B cell (primary cell): ENCODE measurements around the gene SSBP3. TPM values are rescaled to one million over a fixed set of nuclear protein-coding genes. Genes with fewer than 3 reads are reported as not detected.

ENCODE experiments used
- ATAC-seq: fragments of 200-7000 bp; cut with Tn5 transposase; one replicate; pipeline ENCODE4 v1.10.0; 2021; ENCODE audit warnings: low read depth, mild to moderate bottlenecking, moderate number of reproducible peaks, moderate library complexity
- CTCF ChIA-PET: fragments of 350-600 bp; sonication (Branson Sonifier 250); formaldehyde crosslinking; loops from one replicate; lab custom pipeline; 2021; ENCODE audit warnings: antibody characterized with exemption, inconsistent platforms; lab: Charles Lee
- POLR2A ChIA-PET: fragments of 350-600 bp; sonication (Branson Sonifier 250); formaldehyde crosslinking; loops from one replicate; lab custom pipeline; 2021; ENCODE audit warnings: antibody characterized with exemption; lab: Charles Lee
- DNase-seq: peaks from one replicate; pipeline ENCODE4 v3.0.0; 2013
- H2AFZ ChIP-seq: 2 replicates; pipeline ENCODE4 v1.6.1; 2012; ENCODE audit warnings: mild to moderate bottlenecking, low read depth, low read length; ENCODE audit not compliant: insufficient read depth, poor library complexity, severe bottlenecking
- H3K27ac ChIP-seq, 2 donors: 1 replicate in 1 of 2; 2 replicates in 1 of 2; pipeline ENCODE4 v1.5.1; 2012 to 2013; ENCODE audit warnings: low read length in 2 of 2, mild to moderate bottlenecking in 2 of 2, moderate library complexity in 1 of 2
- H3K27me3 ChIP-seq, 4 experiments: fragments of 200-600 bp in 1 of 4; sonication (generic) in 1 of 4; replicated peaks in 1 of 4; 1 replicate in 2 of 4; 2 replicates in 2 of 4; pipeline versions ENCODE4 v1.6.1 to v1.7.0; 2013 to 2016; ENCODE audit warnings: low read length in 3 of 4, mild to moderate bottlenecking in 2 of 4, mixed read lengths in 1 of 4, moderate library complexity in 1 of 4; ENCODE audit not compliant: insufficient read depth in 4 of 4, control insufficient read depth in 3 of 4; ENCODE audit errors: control extremely low read depth in 1 of 4
- H3K36me3 ChIP-seq, 2 experiments: replicated peaks in 1 of 2; 1 replicate in 1 of 2; 2 replicates in 1 of 2; pipeline versions ENCODE4 v1.6.1 to v1.7.1; 2013; ENCODE audit warnings: low read length in 1 of 2; ENCODE audit not compliant: insufficient read depth in 2 of 2, control insufficient read depth in 1 of 2; ENCODE audit errors: control extremely low read depth in 1 of 2, extremely low read depth in 1 of 2
- H3K4me1 ChIP-seq, 2 donors: fragments of 200-600 bp in 1 of 2; sonication (generic) in 1 of 2; 1 replicate in 1 of 2; 2 replicates in 1 of 2; pipeline versions ENCODE4 v1.5.1 to v1.6.1; 2013 to 2017; ENCODE audit warnings: low read length in 2 of 2; ENCODE audit not compliant: control insufficient read depth in 2 of 2, insufficient read depth in 2 of 2
- H3K4me2 ChIP-seq: replicated peaks from 2 replicates; pipeline ENCODE3; 2012; ENCODE audit warnings: mild to moderate bottlenecking, low read depth, low read length; ENCODE audit not compliant: poor library complexity, severe bottlenecking
- H3K4me3 ChIP-seq, 5 experiments: fragments of 200-600 bp in 1 of 5; sonication (generic) in 1 of 5; 1 replicate in 3 of 5; 2 replicates in 2 of 5; pipeline versions ENCODE4 v1.5.1 to v1.7.0; 2011 to 2016; ENCODE audit warnings: low read length in 4 of 5, mild to moderate bottlenecking in 4 of 5, low read depth in 2 of 5, control low read depth in 1 of 5, moderate library complexity in 1 of 5; ENCODE audit not compliant: insufficient read depth in 1 of 5; ENCODE audit errors: control extremely low read depth in 1 of 5, extremely low read depth in 1 of 5
- H3K79me2 ChIP-seq: fragments of 200-600 bp; sonication (generic); one replicate; pipeline ENCODE4 v1.6.0; 2016; ENCODE audit warnings: low read length; ENCODE audit not compliant: control insufficient read depth, insufficient read depth
- H3K9ac ChIP-seq: fragments of 200-600 bp; sonication (generic); 2 replicates; pipeline ENCODE4 v1.6.1; 2017; ENCODE audit warnings: mild to moderate bottlenecking, low read length, moderate library complexity
- H3K9me3 ChIP-seq, 3 donors: one replicate each; pipeline versions ENCODE4 v1.6.1 to v1.7.1; 2013; ENCODE audit warnings: low read length in 2 of 3; ENCODE audit not compliant: control insufficient read depth in 2 of 3, insufficient read depth in 1 of 3; ENCODE audit errors: control extremely low read depth in 1 of 3
- H4K20me1 ChIP-seq: 2 replicates; pipeline ENCODE4 v1.6.0; 2012; ENCODE audit warnings: mild to moderate bottlenecking, low read length; ENCODE audit not compliant: insufficient read depth, control insufficient read depth, poor library complexity, severe bottlenecking
- H3K27ac Mint-ChIP-seq: one replicate; pipeline ENCODE4 v1.8.0; 2021; ENCODE audit warnings: mixed read lengths
- H3K27me3 Mint-ChIP-seq: one replicate; pipeline ENCODE4 v1.8.0; 2021; ENCODE audit warnings: mixed read lengths
- H3K4me1 Mint-ChIP-seq: one replicate; pipeline ENCODE4 v1.8.0; 2021; ENCODE audit warnings: mixed read lengths
- H3K4me3 Mint-ChIP-seq: one replicate; pipeline ENCODE4 v1.8.0; 2021; ENCODE audit warnings: mixed read lengths
- H3K9me3 Mint-ChIP-seq: one replicate; pipeline ENCODE4 v1.8.0; 2022; ENCODE audit warnings: mixed read lengths; ENCODE audit not compliant: insufficient read depth
- CTCF ChIP-seq: fragments of 200-600 bp; IDR thresholded peaks from one replicate; pipeline ENCODE4 v1.8.0; 2022; ENCODE audit warnings: antibody characterized with exemption, mild to moderate bottlenecking
- EZH2 ChIP-seq: IDR thresholded peaks from 2 replicates; pipeline ENCODE4 v1.6.1; 2012; ENCODE audit warnings: borderline replicate concordance, low read depth, mild to moderate bottlenecking, moderate library complexity, low read length; ENCODE audit not compliant: insufficient read depth, poor library complexity, severe bottlenecking
- WGBS: methylation state at CpG from one replicate; pipeline ENCODE4 v1.1.5; 2013; ENCODE audit warnings: missing lambda C conversion rate; ENCODE audit not compliant: insufficient coverage; 5-methylcytosine and 5-hydroxymethylcytosine counted together
- intact Hi-C: fragments of 100-400 bp; cut with micrococcal nuclease; formaldehyde crosslinking; loops from one replicate; pipeline ENCODE4 v1.10.0; 2022
- polyA plus RNA-seq: library from polyadenylated mRNA; depleted of rRNA; stranded (reverse); fragments of >200 nt; gene quantifications from 2 replicates; pipeline ENCODE4 v1.2.3, GENCODE V29; 2012
- total RNA-seq, 2 donors: library from RNA; stranded (reverse); fragments of 120-200 nt in 1 of 2; gene quantifications; 1 replicate in 1 of 2; 2 replicates in 1 of 2; pipeline versions ENCODE4 v1.2.3 to v1.2.4, GENCODE V29; 2013 to 2022

Gene SSBP3
- total and polyA plus RNA-seq, 2 donors (not counting 1 experiment from before 2014, with no cell fraction given), result 16.9 to 30.7 TPM

- ChIA-PET CTCF (interaction anchor here (0.6 kb wide), 1 partner anchor 1351 kb away, joined by 3 read pairs; no protein-coding TSS in a partner anchor), POLR2A (no interaction called here)
- no peaks in the 10 kb centered on the region for H3K9me3 ChIP-seq
- Mint-ChIP-seq H3K4me3 (no peak overlapping the region), H3K27me3 (no peaks in the 10 kb centered on the region), H3K9me3 (no peaks in the 10 kb centered on the region), H3K27ac (no peak overlapping the region), H3K4me1 (no peaks in the 10 kb centered on the region)
- ATAC-seq (no peak), DNase-seq (no peak)
- intact Hi-C loops, result loop anchor here (10.0 kb wide), 1 partner anchor 58 kb away; no protein-coding TSS in a partner anchor
- H3K4me1 ChIP-seq, result no peaks in the 10 kb centered on the region
- no peak overlapping the region for H2AFZ ChIP-seq
- no peaks in the 10 kb centered on the region for H3K27me3 ChIP-seq
- H3K79me2 ChIP-seq, result peaks cover 4% of the 10 kb centered on the region
- TF ChIP-seq EZH2 (no peak), CTCF (no peak)
- no peak overlapping the region for H3K27ac ChIP-seq
- no peak overlapping the region for H3K9ac ChIP-seq
- H3K4me3 ChIP-seq, result no peak overlapping the region
- WGBS, result no CpG with 5 or more reads among the region's 7 CpGs
- no peak overlapping the region for H3K4me2 ChIP-seq
- peaks cover 0 to 1% of the 10 kb centered on the region in 2 experiments for H3K36me3 ChIP-seq
- H4K20me1 ChIP-seq, result peaks cover 3% of the 10 kb centered on the region
These were observed 89.1 kb downstream of the SSBP3 start for GRCh38 chr1:54317084-54317483.

GRCh38 chr1:54315099-54315498, 91.1 kb downstream of the SSBP3 start:
- ChIA-PET CTCF (no interaction called here), POLR2A (no interaction called here)
- no peak for DNase-seq
- Histone ChIP-seq H3K9me3 (no peaks in the 10 kb centered on the region), H4K20me1 (no peaks in the 10 kb centered on the region), H3K4me1 (no peaks in the 10 kb centered on the region), H3K9ac (no peak overlapping the region), H3K36me3 (peaks cover 0 to 1% of the 10 kb centered on the region in 2 experiments), H2AFZ (no peak overlapping the region), H3K4me3 (no peak overlapping the region), H3K27ac (no peak overlapping the region), H3K79me2 (peaks cover 4% of the 10 kb centered on the region), H3K4me2 (no peak overlapping the region), H3K27me3 (no peaks in the 10 kb centered on the region)
- no peak for TF ChIP-seq EZH2
- TF ChIP-seq CTCF, result no peak
- Mint-ChIP-seq H3K4me1 (no peaks in the 10 kb centered on the region), H3K4me3 (no peak overlapping the region), H3K27ac (no peak overlapping the region), H3K27me3 (no peaks in the 10 kb centered on the region), H3K9me3 (no peaks in the 10 kb centered on the region)
- 100% methylated on average over 1 of the region's 4 CpGs for WGBS
- ATAC-seq, result no peak
- intact Hi-C loops, result loop anchor here (10.0 kb wide), 1 partner anchor 60 kb away; no protein-coding TSS in a partner anchor
